G401 (cell line): ENCODE data around the gene NCOA7. TPM values are rescaled to one million over a fixed set of nuclear protein-coding genes. Genes with fewer than 3 reads are reported as not detected.
"Not testable (repeated sequence)": the region's sequence is repeated elsewhere in the genome, so short reads cannot be mapped to it uniquely, and the experiment has no call there.

ENCODE experiments used
- DNase-seq: peaks from one replicate; pipeline ENCODE4 v3.0.0-alpha.2; 2015; ENCODE audit warnings: low spot score
- in situ Hi-C: cut with HindIII; loops from 2 replicates; pipeline ENCODE4 v1.10.0; 2016; ENCODE audit warnings: low sequenced_read_pairs, mixed read lengths
- total RNA-seq: library from RNA; depleted of rRNA; stranded (reverse); fragments of >200 nt; shearing (Covaris generic); gene quantifications from 2 replicates; pipeline ENCODE4 v1.2.3, GENCODE V29; 2014

NCOA7 gene
- total RNA-seq, 1 experiment from 2014 or later, result 6.3 TPM

- in situ Hi-C loops, result not testable (repeated sequence)
Observed at GRCh38 chr6:125848286-125848685, 57.5 kb downstream of the NCOA7 start.

GRCh38 chr6:125850361-125850760, 59.6 kb downstream of the NCOA7 start:
- in situ Hi-C loops, result no loop called here
- peak; percentile 30 for DNase-seq

More at GRCh38 chr6:125848286-125848685, 57.5 kb downstream of the NCOA7 start:
- DNase-seq, result not testable (repeated sequence)

DNA sequence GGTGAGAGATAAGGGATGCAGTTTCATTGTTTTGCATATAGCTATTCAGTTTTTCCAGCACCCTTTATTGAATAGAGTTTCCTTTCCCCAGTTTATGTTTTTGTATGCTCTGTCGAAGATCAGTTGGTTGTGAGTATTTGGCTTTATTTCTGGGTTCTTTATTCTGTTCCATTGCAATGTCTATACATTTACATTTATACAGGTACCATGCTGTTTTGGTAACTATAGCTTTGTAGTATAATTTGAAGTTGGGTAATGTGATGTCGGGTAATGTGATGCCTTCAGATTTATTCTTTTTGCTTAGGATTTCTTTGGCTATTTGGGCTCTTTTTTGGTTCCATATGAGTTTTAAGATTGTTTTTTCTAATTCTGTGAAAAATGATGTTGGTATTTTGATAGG, 61.8 kb downstream of the NCOA7 start:
- no peak for DNase-seq
- in situ Hi-C loops, result no loop called here

DNA sequence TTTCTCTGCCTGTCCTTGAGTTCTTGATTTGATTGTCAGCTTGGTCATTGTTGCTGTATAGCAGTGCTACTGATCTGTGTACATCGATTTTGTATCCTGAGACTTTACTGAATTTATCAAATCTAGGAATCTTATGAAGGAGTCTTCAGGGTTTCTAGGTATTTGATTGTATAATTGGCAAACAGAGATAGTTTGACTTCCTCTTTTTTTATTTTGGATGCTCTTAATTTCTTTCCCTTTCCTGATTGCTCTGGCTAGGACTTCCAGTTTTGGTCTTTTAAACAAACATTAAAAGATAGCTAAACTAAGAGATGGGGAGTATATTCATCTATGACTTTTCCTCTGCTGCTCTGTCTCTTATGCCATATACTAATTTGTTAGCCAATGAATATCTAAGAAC, 62.4 kb downstream of the NCOA7 start:
- in situ Hi-C loops, result no loop called here

GRCh38 chr6:125853756-125854155, 63.0 kb downstream of the NCOA7 start:
- in situ Hi-C loops, result no loop called here
- DNase-seq, result no peak

More for the DNA sequence above, 62.4 kb downstream of the NCOA7 start:
- DNase-seq, result no peak

GRCh38 chr6:125854355-125854754, 63.6 kb downstream of the NCOA7 start:
- DNase-seq, result peak; percentile 69
- in situ Hi-C loops, result no loop called here

DNA sequence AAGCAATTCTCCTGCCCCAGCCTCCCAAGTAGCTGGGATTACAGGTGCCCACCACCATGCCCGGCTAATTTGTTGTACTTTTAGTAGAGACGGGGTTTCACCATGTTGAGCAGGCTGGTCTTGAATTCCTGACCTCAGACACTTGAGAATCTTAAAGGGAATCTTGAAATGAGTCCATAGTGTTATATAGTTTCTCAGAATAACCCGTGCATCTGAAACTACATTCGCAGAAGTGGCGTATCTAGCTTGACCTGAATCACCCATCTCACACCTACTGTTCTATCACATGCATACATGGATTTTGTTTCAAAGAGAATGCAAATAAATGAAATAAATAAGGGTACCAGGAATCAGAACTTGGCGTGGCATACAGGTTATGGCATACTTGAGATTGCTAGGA, 65.0 kb downstream of the NCOA7 start:
- no peak for DNase-seq
- in situ Hi-C loops, result no loop called here

GRCh38 chr6:125857846-125858245, 67.1 kb downstream of the NCOA7 start:
- in situ Hi-C loops, result no loop called here
- DNase-seq, result no peak

DNA sequence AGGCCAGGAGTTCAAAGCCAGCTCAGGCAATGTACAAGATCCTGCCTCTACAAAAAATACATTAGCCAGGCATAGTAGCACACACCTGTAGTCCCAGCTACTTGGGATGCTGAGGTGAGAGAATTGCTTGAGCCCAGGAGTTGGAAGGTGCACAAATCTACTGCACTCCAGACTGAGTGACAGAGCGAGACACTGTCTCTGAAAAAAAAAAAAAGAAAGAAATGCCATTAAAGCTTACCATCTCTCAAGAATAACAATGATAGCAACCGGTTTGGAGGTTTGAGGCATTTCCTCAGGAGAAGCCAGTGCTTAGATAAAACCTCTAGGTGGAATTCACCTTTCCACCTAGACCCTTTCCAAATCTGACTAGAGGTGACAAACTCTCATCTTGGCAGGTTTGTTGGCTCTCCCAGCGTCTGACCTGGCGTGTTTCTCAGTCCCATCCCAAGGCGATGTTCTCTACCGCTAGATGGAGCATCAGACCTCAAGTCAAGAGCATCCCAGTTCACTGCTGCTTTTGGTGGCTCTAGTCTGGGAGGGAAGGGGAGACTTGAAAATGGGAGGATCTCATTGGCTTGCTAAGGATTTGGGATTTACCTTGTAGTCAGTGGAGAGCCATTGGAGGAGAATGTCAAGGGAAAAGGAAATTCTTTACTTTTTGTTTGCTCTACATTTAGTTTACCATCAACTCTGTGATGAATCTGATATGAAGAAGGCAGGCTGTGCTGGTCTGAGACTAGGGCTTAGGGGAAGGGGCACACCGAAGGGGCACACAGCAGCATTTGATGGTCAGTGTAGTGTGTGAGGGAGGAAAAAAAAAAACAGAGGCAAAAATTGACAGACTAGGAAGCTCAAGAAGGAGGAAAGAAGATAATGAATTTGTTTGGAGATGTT, 67.9 kb downstream of the NCOA7 start:
- in situ Hi-C loops, result no loop called here
- DNase-seq, result peak; percentile 92

DNA sequence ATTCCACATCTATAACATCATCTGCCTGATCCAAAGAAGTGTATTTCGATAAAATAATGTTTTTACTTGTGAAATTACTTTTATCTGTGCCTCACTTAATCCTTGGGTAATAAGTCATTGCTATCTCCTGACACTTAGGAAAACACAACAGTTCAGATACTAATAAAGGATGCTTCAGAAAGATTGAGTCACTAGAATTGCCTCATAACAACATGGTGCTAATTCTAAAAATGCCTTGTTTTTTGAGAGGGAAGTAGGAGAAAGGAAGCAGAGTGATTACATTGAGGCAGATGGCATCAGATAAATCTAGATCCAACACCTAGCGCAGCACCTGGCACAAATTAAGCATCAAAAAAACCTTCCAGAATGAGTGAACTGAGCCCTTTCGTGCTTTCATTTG, 69.0 kb downstream of the NCOA7 start:
- peak; percentile 93 for DNase-seq
- in situ Hi-C loops, result no loop called here

- in situ Hi-C loops, result no loop called here
- DNase-seq, result no peak
Observed at GRCh38 chr6:125863023-125863422, 72.3 kb downstream of the NCOA7 start.

- DNase-seq, result peak; percentile 75
- in situ Hi-C loops, result no loop called here
Observed at GRCh38 chr6:125865015-125865414, 74.3 kb downstream of the NCOA7 start.

DNA sequence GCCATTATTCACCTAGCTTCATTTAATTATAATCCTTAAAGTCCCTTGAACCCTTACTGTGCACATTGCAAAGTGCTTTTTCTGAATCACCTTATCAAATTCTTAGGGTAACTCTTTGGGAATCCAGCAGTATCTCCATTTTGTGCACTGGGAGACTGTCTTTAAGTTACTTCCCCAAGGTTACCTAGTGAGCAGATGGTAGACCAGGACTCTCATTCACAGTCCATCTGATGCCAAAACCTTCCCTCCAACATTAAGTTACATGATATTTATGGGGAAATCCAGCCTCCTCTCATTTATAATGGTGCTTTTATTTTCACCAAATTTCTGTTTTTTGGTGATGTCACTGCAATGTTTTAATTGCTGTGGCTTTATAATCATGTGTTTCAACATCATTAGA, 75.7 kb downstream of the NCOA7 start:
- in situ Hi-C loops, result no loop called here
- DNase-seq, result peak; percentile 78

GRCh38 chr6:125867483-125867942, 76.8 kb downstream of the NCOA7 start:
- DNase-seq, result no peak
- in situ Hi-C loops, result no loop called here

- in situ Hi-C loops, result no loop called here
Observed at GRCh38 chr6:125868252-125868651, 77.5 kb downstream of the NCOA7 start.

DNA sequence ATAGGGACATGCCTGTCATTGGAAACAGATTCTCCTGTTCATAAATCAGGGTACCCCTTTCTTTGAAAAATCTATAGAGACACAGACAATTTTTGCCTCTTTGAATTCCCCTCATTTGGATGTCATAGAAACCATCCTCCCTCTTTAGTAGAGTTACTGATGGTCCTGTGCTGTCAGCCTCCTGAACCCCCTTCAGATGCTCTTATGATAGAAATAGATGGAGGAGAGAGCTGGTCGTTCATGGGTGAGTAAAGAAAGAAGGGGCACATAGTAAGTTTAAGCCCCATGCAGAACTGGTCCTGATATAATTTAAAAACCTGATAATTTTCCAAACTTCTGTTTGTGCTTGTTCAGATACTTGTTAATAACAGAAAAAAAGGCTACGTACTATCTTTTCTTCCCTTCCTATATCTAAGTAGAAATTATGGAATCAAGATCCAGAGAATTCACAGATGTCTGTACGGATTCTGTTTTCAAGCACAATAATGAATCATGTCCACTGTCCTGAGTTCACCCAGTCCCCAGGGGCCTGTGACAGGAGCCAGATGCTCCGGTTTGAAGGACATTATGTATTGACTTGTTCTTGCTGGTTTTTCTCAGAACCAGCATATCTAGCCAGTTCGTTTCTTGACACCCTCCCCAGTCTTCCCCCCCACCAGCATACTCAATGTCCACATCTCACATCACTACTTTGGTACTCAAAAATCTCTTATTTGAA, 78.1 kb downstream of the NCOA7 start:
- peak; percentile 51 for DNase-seq
- in situ Hi-C loops, result no loop called here

More at GRCh38 chr6:125868252-125868651, 77.5 kb downstream of the NCOA7 start:
- DNase-seq, result no peak

DNA sequence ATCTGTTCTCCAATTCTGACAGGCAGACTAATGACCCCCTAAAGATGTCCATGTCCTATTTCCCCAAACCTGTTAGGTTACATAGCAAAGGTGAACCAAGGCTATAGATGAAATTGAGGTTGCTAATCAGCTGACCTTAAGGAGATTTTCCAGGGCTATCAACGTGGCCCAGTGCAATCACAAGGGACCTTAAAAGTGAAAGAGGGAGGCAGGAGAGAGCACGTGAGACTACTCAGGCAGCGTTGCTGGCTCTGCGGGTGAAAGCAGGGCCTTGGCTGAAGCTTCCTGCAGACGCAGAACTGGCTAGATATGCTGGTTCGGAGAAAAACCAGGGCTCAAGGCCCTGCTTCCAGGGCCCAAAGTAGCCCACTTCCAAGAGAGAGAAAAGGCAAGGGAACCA, 78.7 kb downstream of the NCOA7 start:
- in situ Hi-C loops, result no loop called here
- DNase-seq, result no peak

DNA sequence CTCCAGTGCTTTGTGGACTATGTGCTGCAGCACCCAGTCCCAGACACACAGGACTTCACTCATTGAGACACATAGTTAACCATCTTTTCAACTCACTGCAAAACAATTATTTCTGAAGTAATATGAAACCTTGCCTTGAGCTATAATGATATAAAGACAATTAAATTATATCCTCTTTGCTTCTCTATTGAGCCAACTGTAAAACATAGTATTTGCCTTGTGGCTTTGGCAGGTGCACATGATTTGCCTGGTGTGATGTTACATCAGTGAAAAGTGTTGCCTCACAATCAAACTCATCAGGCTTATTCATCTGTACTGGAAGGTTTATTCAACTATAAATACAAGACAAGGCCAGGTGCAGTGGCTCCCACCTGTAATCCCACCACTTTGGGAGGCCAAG, 80.6 kb downstream of the NCOA7 start:
- in situ Hi-C loops, result no loop called here
- no peak for DNase-seq

DNA sequence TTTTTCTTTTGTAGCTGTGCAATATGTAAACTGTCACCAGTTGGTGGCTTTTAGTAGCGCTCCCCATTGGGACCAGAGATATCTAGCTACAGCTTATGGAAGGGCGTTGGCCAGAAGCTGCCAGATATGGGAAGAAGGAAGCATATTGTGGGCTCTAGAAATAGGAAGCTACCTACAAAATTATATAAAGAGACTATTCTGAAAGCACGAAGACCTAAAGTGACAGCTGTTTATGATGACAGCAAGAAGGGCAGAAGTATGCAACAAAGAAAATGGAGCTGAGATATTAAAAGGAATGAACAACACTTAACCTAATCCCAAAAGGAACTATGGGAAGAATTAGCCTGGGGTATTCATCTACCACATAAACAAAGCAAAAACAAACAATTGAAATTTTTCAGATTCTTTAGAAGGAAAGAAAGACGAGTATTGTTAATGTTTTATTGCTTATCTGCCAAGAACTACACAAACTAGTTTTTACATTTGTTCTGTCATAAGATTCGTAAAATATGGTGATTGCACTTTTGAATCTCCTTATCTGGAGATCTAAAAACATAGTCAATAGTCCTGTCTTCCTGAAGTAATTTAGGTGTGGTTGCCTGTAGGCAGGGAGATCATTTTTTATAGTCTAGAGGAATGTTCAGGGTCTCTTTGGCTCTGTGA, 81.6 kb downstream of the NCOA7 start:
- DNase-seq, result no peak
- in situ Hi-C loops, result no loop called here

DNA sequence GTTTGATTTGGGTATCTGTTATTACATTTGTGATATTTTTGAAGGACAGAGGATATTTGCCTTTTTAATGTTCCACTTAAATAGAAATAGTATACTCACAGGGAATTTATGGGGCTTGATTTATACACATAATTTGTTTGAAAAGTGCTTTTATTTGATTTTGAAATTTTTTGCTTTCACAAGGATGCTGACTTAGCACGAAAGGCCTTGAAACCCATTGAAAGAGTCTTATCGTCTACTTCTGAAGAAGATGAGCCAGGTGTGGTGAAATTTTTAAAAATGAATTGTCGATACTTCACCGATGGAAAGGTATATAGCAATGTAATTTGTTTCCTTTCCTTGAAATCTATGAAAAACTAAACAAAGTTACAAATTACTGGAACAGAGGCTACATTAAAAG, 91.5 kb downstream of the NCOA7 start:
- no peak for DNase-seq
- in situ Hi-C loops, result no loop called here
